Measurements from ENCODE around the gene SRBD1. TPM values are rescaled to one million over a fixed set of nuclear protein-coding genes. Genes with fewer than 3 reads are reported as not detected.

The SRBD1 gene
- total and polyA plus RNA-seq, 2 of the 8 experiments (the other 6 are each of a cell fraction or from before 2014, with no cell fraction given), result 4.6 to 20.0 TPM

DNA sequence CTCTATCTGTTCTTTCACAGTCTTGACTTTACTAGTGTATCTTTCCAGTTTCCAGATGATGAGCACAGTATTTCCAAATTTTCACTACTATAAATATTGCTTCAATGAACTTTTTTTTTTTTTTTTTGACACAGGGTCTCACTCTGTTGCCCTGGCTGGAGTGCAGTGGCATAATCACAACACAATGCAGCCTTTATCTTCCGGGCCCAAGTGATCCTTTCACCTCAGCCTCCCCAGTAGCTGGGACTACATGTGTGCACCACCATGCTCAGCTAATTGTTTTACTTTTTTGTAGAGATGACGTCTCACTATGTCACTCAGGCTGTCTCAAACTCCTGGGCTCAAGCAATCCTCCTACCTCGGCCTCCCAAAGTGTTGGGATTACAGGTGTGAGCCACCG is 142.8 kb downstream of the SRBD1 start:
- Histone ChIP-seq H2AFZ (ENCODE audit: low read length) (no peak overlapping the region), H3K4ac (replicated peaks; ENCODE audit: insufficient read length, low read depth, low read length) (no peak overlapping the region), H2BK15ac (ENCODE audit: low read length) (no peak overlapping the region), H3K9me3 (ENCODE audit: insufficient read depth in 2 of 2, low read depth in 1 of 2, low read length in 1 of 2) (no peaks in the 10 kb centered on the region), H3K27ac (ENCODE audit: low read depth, low read length) (no peak overlapping the region), H3K14ac (ENCODE audit: insufficient read length) (no peak overlapping the region), H3K56ac (replicated peaks; ENCODE audit: insufficient read length, low read depth, low read length) (no peak overlapping the region), H2BK12ac (ENCODE audit: low read depth, low read length) (no peak overlapping the region), H3K9ac (replicated peaks in 1 of 4; ENCODE audit: extremely low read depth in 1 of 4, low read depth in 3 of 4, low read length in 3 of 4) (no peak overlapping the region), H3K23ac (ENCODE audit: insufficient read length) (no peak overlapping the region), H3K23me2 (ENCODE audit: low read depth, low read length) (no peaks in the 10 kb centered on the region), H4K8ac (ENCODE audit: extremely low read depth, insufficient read depth, low read length) (no peak overlapping the region), H4K20me1 (replicated peaks in 1 of 2; ENCODE audit: control insufficient read depth in 1 of 2, insufficient read depth in 2 of 2, low read length in 2 of 2) (no peaks in the 10 kb centered on the region), H2BK120ac (replicated peaks; ENCODE audit: low read depth, low read length) (no peak overlapping the region), H3K79me1 (ENCODE audit: low read depth, low read length) (no peaks in the 10 kb centered on the region), H3K27me3 (replicated peaks in 1 of 4; ENCODE audit: control insufficient read depth in 3 of 4, extremely low read depth in 1 of 4, insufficient read depth in 3 of 4, low read length in 3 of 4) (no peaks in the 10 kb centered on the region), H3K4me1 (replicated peaks in 1 of 4; ENCODE audit: control insufficient read depth in 3 of 4, insufficient read depth in 4 of 4, low read length in 3 of 4) (peaks cover 3 to 26% (median 13%) of the 10 kb centered on the region in 4 experiments; a peak in 6 of 7 replicates), H3K4me3 (ENCODE audit: extremely low read depth in 1 of 4, insufficient read depth in 2 of 4, low read depth in 3 of 4, low read length in 4 of 4) (no peak overlapping the region), H4K5ac (ENCODE audit: insufficient read length, low read depth, low read length) (no peak overlapping the region), H4K91ac (replicated peaks; ENCODE audit: insufficient read length, low read length) (no peak overlapping the region), H2AK5ac (ENCODE audit: low read depth, low read length) (no peak overlapping the region), H3K36me3 (ENCODE audit: control insufficient read depth in 2 of 4, insufficient read depth in 4 of 4, low read length in 3 of 4) (no peaks in the 10 kb centered on the region; a peak in 1 of 8 replicates), H2BK5ac (ENCODE audit: low read depth, low read length) (no peak overlapping the region), H2BK20ac (ENCODE audit: low read length) (no peak overlapping the region), H3K4me2 (ENCODE audit: insufficient read depth in 1 of 2, low read depth in 2 of 2, low read length in 2 of 2) (no peak overlapping the region), H3K18ac (ENCODE audit: extremely low read depth, low read length) (no peak overlapping the region), H3K79me2 (ENCODE audit: control insufficient read depth in 1 of 2, insufficient read depth in 2 of 2, low read length in 2 of 2) (no peaks in the 10 kb centered on the region)
- DNase-seq (ENCODE audit: low read depth in 1 of 2, low spot score in 2 of 2) (no peak), FAIRE-seq (no peak)
- WGBS, 2 experiments (ENCODE audit: extremely low coverage in 1 of 2, insufficient coverage in 1 of 2, insufficient read length in 1 of 2, insufficient replicate concordance in 2 of 2, low coverage in 1 of 2, low lambda C conversion rate in 2 of 2, missing lambda C conversion rate in 1 of 2), result 95% methylated on average over 4 of the region's 4 CpGs; no CpG with 5 or more reads in 1 of the 2 experiments
- POLR2A ChIA-PET (ENCODE audit: partially characterized antibody), result no interaction called here
- CTCF ChIA-PET (ENCODE audit: partially characterized antibody), result no interaction called here
- TF ChIP-seq SP4 (IDR thresholded peaks at IDR 0.05; ENCODE audit: low read length) (no peak), MAX (IDR thresholded peaks at IDR 0.05) (no peak), RNF2 (IDR thresholded peaks at IDR 0.05; ENCODE audit: borderline replicate concordance, low read depth, low read length, missing control alignments, poor library complexity, severe bottlenecking) (no peak), SIN3A (conservative IDR thresholded peaks at IDR 0.05 in 1 of 2, IDR thresholded peaks at IDR 0.05 in 1 of 2; ENCODE audit: low read depth in 1 of 2, low read length in 2 of 2) (no peak), KDM5A (IDR thresholded peaks at IDR 0.05; ENCODE audit: low read length) (no peak), SAP30 (IDR thresholded peaks at IDR 0.05; ENCODE audit: insufficient read depth, insufficient replicate concordance, low read length) (no peak), TCF12 (IDR thresholded peaks at IDR 0.05; ENCODE audit: low read depth, low read length) (no peak), KDM1A (IDR thresholded peaks at IDR 0.05; ENCODE audit: borderline replicate concordance, low read length) (no peak), TBP (IDR thresholded peaks at IDR 0.05; ENCODE audit: low read depth, low read length) (no peak), PHF8 (conservative IDR thresholded peaks at IDR 0.05; ENCODE audit: low read depth, low read length) (no peak)
- TF ChIP-seq, protein P1, sequence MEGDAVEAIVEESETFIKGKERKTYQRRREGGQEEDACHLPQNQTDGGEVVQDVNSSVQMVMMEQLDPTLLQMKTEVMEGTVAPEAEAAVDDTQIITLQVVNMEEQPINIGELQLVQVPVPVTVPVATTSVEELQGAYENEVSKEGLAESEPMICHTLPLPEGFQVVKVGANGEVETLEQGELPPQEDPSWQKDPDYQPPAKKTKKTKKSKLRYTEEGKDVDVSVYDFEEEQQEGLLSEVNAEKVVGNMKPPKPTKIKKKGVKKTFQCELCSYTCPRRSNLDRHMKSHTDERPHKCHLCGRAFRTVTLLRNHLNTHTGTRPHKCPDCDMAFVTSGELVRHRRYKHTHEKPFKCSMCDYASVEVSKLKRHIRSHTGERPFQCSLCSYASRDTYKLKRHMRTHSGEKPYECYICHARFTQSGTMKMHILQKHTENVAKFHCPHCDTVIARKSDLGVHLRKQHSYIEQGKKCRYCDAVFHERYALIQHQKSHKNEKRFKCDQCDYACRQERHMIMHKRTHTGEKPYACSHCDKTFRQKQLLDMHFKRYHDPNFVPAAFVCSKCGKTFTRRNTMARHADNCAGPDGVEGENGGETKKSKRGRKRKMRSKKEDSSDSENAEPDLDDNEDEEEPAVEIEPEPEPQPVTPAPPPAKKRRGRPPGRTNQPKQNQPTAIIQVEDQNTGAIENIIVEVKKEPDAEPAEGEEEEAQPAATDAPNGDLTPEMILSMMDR (IDR thresholded peaks at IDR 0.05; ENCODE audit: control extremely low read depth in 1 of 3, insufficient read depth in 1 of 3, low read depth in 1 of 3, low read length in 3 of 3), result no peak

Data from H1 (cell line).